ENCODE measurements around the gene MYBBP1A.

- TF ChIP-seq POLR2A (IDR thresholded peaks at IDR 0.05) (no peak), CTCF (IDR thresholded peaks at IDR 0.05) (no peak)
Observed at GRCh38 chr17:4536742-4537411, 18.3 kb downstream of the MYBBP1A start.
